Measurements from ENCODE around the gene SRRM3. TPM values are rescaled to one million over a fixed set of nuclear protein-coding genes. Genes with fewer than 3 reads are reported as not detected.
"Not testable (repeated sequence)": the region's sequence is repeated elsewhere in the genome, so short reads cannot be mapped to it uniquely, and the experiment has no call there.

The SRRM3 gene
- total RNA-seq, 1 experiment from 2014 or later: 1.7 TPM

DNA sequence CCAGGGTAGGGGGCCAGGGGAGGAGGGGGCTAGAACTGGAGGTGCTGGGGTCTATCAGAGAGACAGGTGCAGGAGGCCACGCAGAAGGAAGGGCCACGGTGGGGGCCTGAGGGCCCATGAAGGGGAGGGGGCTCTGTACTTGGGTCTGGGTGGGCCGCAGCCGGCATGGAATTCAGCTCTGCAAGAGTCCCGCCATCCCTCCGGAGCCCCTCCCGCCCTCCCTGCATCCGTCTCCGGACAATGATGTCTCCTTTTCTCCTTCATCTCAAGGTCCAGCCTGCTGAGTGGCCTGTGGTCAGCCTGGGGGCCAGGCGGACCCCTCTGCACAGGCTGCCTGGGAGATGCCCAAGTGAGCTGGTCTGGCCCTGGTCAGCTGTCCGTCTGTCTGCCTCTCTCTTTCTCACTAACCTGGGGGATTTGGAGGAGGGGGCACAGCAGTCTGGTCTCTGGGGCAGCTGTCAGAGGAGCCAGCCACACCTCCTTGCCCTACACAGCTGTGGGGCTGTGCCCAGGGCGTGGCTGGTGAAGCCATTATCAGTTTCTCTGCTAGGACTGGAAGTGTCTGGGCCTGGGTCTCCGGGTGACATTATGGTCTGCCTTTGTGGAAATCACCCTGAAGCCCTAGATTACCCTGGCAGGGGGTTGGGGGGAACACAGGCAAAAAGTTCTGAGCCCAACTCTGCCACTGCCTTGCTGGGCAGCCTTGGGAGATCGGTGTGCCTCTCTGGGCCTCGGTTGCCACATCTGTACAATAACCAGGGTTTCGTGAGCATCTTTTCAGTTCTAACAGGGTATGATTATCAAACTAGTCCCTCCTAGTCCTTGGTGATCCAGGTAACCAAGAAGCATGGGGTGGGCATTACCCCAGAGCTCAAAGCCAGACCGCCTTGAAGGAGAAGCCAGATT, 81.8 kb downstream of the SRRM3 start:
- POLR2A ChIA-PET: no interaction called here
- no peak for DNase-seq
- Histone ChIP-seq H3K27me3 (replicated peaks; ENCODE audit: control insufficient read depth, insufficient read depth, low read length) (peaks cover 2% of the 10 kb centered on the region; the same call in 1 of the 2 replicates), H3K4me3 (ENCODE audit: low read depth, low read length) (no peak overlapping the region), H3K4me1 (peaks cover 3% of the 10 kb centered on the region; the same call in 1 of the 2 replicates), H3K36me3 (ENCODE audit: control insufficient read depth, insufficient read depth, low read length) (no peaks in the 10 kb centered on the region), H3K9me3 (no peaks in the 10 kb centered on the region)
- intact Hi-C loops (cut with micrococcal nuclease; ENCODE audit: unreplicated experiment): no loop called here
- Mint-ChIP-seq H3K36me3 (ENCODE audit: insufficient read depth, unreplicated experiment) (no peaks in the 10 kb centered on the region), H3K9me3 (ENCODE audit: unreplicated experiment) (no peaks in the 10 kb centered on the region), H3K27me3 (ENCODE audit: insufficient read depth, unreplicated experiment) (peaks cover 21% of the 10 kb centered on the region), H3K27ac (ENCODE audit: unreplicated experiment) (no peak overlapping the region), H3K4me1 (ENCODE audit: low read depth, unreplicated experiment) (peaks cover 9% of the 10 kb centered on the region), H3K4me3 (ENCODE audit: unreplicated experiment) (peak overlapping the region; percentile 81)
- CTCF ChIA-PET: interaction anchor here (0.6 to 1.9 kb wide), 4 partner anchors 19 to 41 kb away, joined by 3 to 7 read pairs (median 6); no protein-coding TSS in a partner anchor
- TF ChIP-seq, protein P1, sequence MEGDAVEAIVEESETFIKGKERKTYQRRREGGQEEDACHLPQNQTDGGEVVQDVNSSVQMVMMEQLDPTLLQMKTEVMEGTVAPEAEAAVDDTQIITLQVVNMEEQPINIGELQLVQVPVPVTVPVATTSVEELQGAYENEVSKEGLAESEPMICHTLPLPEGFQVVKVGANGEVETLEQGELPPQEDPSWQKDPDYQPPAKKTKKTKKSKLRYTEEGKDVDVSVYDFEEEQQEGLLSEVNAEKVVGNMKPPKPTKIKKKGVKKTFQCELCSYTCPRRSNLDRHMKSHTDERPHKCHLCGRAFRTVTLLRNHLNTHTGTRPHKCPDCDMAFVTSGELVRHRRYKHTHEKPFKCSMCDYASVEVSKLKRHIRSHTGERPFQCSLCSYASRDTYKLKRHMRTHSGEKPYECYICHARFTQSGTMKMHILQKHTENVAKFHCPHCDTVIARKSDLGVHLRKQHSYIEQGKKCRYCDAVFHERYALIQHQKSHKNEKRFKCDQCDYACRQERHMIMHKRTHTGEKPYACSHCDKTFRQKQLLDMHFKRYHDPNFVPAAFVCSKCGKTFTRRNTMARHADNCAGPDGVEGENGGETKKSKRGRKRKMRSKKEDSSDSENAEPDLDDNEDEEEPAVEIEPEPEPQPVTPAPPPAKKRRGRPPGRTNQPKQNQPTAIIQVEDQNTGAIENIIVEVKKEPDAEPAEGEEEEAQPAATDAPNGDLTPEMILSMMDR (IDR thresholded peaks at IDR 0.05; ENCODE audit: insufficient read depth in 1 of 2, low read depth in 1 of 2, low read length in 1 of 2, severe bottlenecking in 1 of 2, unreplicated experiment in 1 of 2): no peak
- BruUV-seq (replicated peaks): no TSS peak

DNA sequence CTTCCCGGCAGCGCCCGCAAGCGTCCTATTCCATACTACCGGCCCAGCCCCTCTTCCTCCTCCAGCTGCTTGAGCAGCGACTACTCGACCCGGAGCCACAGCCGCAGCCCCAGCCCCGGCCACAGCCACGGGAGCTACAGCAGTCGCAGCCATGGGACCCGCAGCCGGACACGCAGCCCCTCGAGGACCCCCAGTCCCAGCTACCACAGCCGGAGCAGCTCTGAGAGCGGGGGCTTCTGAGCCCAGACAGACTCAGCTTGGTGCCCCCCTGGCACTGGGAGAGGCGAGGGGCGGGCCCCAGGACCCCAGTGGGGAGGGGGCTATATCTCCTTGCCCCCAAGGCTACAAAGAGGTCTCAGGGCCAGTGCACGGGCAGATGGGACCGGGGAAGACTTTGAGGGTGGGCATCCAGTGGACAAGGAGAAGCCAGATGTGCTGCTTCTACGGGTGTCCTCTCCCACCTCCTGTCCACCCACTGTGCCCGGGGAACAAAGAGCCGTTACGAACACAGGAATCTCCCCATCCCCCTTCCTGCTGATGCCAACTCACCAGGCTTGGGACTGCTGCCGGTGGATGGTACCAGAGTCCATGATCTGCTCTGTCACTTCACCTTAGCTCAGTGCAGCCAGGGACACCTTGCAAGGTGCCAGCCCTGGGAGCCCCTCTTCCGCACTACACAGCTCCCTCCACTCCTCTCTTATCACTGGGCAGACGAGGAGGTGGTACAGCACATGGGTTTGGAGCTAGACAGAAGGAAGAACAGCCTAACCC, 84.1 kb downstream of the SRRM3 start:
- Histone ChIP-seq H3K27me3 (replicated peaks; ENCODE audit: control insufficient read depth, insufficient read depth, low read length) (peaks cover 2% of the 10 kb centered on the region; the same call in 1 of the 2 replicates), H3K36me3 (ENCODE audit: control insufficient read depth, insufficient read depth, low read length) (no peaks in the 10 kb centered on the region), H3K4me1 (peaks cover 3% of the 10 kb centered on the region; the same call in 1 of the 2 replicates), H3K9me3 (no peaks in the 10 kb centered on the region), H3K4me3 (ENCODE audit: low read depth, low read length) (no peak overlapping the region)
- intact Hi-C loops (cut with micrococcal nuclease; ENCODE audit: unreplicated experiment): no loop called here
- no TSS peak for BruUV-seq (replicated peaks)
- Mint-ChIP-seq H3K27ac (ENCODE audit: unreplicated experiment) (no peak overlapping the region), H3K4me1 (ENCODE audit: low read depth, unreplicated experiment) (peaks cover 13% of the 10 kb centered on the region), H3K4me3 (ENCODE audit: unreplicated experiment) (no peak overlapping the region), H3K9me3 (ENCODE audit: unreplicated experiment) (no peaks in the 10 kb centered on the region), H3K27me3 (ENCODE audit: insufficient read depth, unreplicated experiment) (peaks cover 16% of the 10 kb centered on the region), H3K36me3 (ENCODE audit: insufficient read depth, unreplicated experiment) (no peaks in the 10 kb centered on the region)
- POLR2A ChIA-PET: no interaction called here
- TF ChIP-seq, protein P1 (IDR thresholded peaks at IDR 0.05; ENCODE audit: insufficient read depth in 1 of 2, low read depth in 1 of 2, low read length in 1 of 2, severe bottlenecking in 1 of 2, unreplicated experiment in 1 of 2): no peak
- no peak for DNase-seq
- CTCF ChIA-PET: interaction anchor here (0.9 kb wide), 1 partner anchor 28 kb away, joined by 3 read pairs; no protein-coding TSS in a partner anchor

DNA sequence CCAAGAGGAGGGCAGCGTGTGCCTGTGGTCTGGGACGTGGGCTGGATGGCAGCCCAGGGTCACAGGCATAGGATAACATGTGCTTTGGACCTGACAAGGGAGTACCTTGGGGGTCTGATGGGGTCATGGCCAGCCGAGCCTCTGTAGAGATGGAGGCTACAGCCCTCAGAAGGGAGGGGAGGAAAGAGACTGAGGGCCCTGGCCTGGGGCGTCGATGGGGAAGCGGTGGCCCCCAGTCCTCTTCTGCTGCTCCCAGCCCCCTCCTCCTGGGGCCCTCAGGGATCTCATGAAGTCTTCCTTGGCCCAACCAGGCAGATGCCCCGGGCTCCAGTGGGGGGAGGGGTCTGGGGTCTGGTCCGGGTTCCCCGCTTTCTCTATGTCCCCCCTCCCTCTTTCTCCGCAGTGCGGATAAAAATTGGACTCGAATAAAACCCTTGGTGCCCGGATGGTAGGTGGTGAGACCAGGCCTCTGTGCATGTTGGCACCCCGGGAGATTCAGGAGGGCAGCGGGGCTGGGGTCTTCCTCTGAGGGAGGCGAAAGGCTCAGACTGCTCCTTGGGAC, 85.2 kb downstream of the SRRM3 start:
- Mint-ChIP-seq H3K27me3 (ENCODE audit: insufficient read depth, unreplicated experiment) (peaks cover 9% of the 10 kb centered on the region), H3K9me3 (ENCODE audit: unreplicated experiment) (no peaks in the 10 kb centered on the region), H3K4me1 (ENCODE audit: low read depth, unreplicated experiment) (peaks cover 15% of the 10 kb centered on the region), H3K4me3 (ENCODE audit: unreplicated experiment) (no peak overlapping the region), H3K36me3 (ENCODE audit: insufficient read depth, unreplicated experiment) (no peaks in the 10 kb centered on the region), H3K27ac (ENCODE audit: unreplicated experiment) (no peak overlapping the region)
- Histone ChIP-seq H3K36me3 (ENCODE audit: control insufficient read depth, insufficient read depth, low read length) (no peaks in the 10 kb centered on the region), H3K4me3 (ENCODE audit: low read depth, low read length) (no peak overlapping the region), H3K4me1 (peaks cover 9% of the 10 kb centered on the region), H3K27me3 (replicated peaks; ENCODE audit: control insufficient read depth, insufficient read depth, low read length) (peaks cover 2% of the 10 kb centered on the region; the same call in 1 of the 2 replicates), H3K9me3 (no peaks in the 10 kb centered on the region)
- TF ChIP-seq, protein P1 (IDR thresholded peaks at IDR 0.05; ENCODE audit: insufficient read depth in 1 of 2, low read depth in 1 of 2, low read length in 1 of 2, severe bottlenecking in 1 of 2, unreplicated experiment in 1 of 2): no peak
- POLR2A ChIA-PET: no interaction called here
- CTCF ChIA-PET: no interaction called here
- no peak for DNase-seq
- BruUV-seq (replicated peaks): no TSS peak
- intact Hi-C loops (cut with micrococcal nuclease; ENCODE audit: unreplicated experiment): no loop called here

DNA sequence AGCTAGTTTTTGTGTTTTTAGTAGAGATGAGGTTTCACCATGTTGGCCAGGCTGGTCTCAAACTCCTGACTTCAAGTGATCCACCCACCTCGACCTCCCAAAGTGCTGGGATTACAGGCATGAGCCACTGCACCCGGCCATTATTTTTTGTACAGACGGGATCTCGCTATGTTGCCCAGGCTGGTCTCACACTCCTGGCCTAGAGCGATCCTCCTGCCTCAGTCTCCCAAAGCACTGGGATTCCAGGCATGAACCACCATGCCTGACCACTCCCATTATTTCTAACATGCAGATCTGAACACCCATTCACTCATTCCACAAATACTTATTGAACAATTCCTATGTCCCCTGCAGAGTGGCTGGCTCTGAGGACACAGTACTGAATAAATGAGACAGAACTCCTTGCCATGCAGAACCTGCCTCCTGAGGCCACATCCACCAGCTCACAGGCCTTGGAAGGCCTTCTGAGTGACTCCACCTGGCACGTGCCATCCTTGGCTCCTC, 89.2 kb downstream of the SRRM3 start:
- not testable (repeated sequence) for H3K27me3 Mint-ChIP-seq (ENCODE audit: insufficient read depth, unreplicated experiment)
- peaks cover 33% of the 10 kb centered on the region for H3K4me1 ChIP-seq

More for the DNA sequence above, 89.2 kb downstream of the SRRM3 start:
- H3K27me3 ChIP-seq (replicated peaks; ENCODE audit: control insufficient read depth, insufficient read depth, low read length); H3K9me3 ChIP-seq; H3K4me3 Mint-ChIP-seq (ENCODE audit: unreplicated experiment); DNase-seq; H3K9me3 Mint-ChIP-seq (ENCODE audit: unreplicated experiment); H3K36me3 ChIP-seq (ENCODE audit: control insufficient read depth, insufficient read depth, low read length); H3K4me3 ChIP-seq (ENCODE audit: low read depth, low read length); POLR2A ChIA-PET; BruUV-seq (replicated peaks): not testable (repeated sequence)
- CTCF ChIA-PET: interaction anchor here (2.5 kb wide), 1 partner anchor 23 kb away, joined by 22 read pairs; no protein-coding TSS in a partner anchor
- Mint-ChIP-seq H3K4me1 (ENCODE audit: low read depth, unreplicated experiment) (peaks cover 22% of the 10 kb centered on the region), H3K36me3 (ENCODE audit: insufficient read depth, unreplicated experiment) (peaks cover 10% of the 10 kb centered on the region), H3K27ac (ENCODE audit: unreplicated experiment) (peak overlapping the region; percentile 36)
- intact Hi-C loops (cut with micrococcal nuclease; ENCODE audit: unreplicated experiment): loop anchor here (1.0 to 5.0 kb wide), 3 partner anchors 11 to 66 kb away; partner anchors contain the start of genes HSPB1 and YWHAG

Measured in Caco-2 (cell line).